NCI-H226 (cell line): ENCODE data around the gene NCCRP1.

Experiments used
- DNase-seq: peaks from one replicate; pipeline ENCODE4 v3.0.0-alpha.2; 2015

NCCRP1 gene

GRCh38 chr19:39165857-39166256 lies 30.9 kb upstream of the NCCRP1 start:
- DNase-seq: no peak

GRCh38 chr19:39166571-39167391 lies 30.0 kb upstream of the NCCRP1 start:
- DNase-seq: no peak

GRCh38 chr19:39167461-39168257 lies 29.1 kb upstream of the NCCRP1 start:
- DNase-seq: no peak

GRCh38 chr19:39168258-39169142 lies 28.3 kb upstream of the NCCRP1 start:
- DNase-seq: no peak

DNA sequence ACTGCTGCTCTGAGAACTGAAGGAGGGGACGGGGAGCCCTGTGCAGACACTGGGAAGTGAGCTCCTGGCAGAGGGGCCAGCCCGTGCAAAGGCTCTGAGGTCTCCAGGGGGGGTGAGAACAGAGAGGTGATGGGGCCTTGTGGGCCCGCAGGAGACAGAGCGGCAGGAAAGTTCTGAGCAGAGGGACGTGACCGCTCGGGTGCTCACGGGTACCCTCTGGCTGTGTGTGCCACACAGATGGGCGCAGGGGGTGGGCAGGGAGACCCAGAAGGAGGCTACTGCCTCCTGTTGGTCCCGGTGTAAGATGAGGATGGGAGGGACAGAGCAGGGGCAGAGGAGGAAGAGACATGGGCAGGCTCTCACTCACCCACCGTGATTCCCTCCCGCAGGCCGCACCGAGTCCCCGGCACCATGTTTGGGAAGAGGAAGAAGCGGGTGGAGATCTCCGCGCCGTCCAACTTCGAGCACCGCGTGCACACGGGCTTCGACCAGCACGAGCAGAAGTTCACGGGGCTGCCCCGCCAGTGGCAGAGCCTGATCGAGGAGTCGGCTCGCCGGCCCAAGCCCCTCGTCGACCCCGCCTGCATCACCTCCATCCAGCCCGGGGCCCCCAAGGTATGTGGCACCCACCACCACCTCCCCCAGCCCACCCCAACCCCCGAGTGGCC lies 27.5 kb upstream of the NCCRP1 start:
- no peak for DNase-seq

DNA sequence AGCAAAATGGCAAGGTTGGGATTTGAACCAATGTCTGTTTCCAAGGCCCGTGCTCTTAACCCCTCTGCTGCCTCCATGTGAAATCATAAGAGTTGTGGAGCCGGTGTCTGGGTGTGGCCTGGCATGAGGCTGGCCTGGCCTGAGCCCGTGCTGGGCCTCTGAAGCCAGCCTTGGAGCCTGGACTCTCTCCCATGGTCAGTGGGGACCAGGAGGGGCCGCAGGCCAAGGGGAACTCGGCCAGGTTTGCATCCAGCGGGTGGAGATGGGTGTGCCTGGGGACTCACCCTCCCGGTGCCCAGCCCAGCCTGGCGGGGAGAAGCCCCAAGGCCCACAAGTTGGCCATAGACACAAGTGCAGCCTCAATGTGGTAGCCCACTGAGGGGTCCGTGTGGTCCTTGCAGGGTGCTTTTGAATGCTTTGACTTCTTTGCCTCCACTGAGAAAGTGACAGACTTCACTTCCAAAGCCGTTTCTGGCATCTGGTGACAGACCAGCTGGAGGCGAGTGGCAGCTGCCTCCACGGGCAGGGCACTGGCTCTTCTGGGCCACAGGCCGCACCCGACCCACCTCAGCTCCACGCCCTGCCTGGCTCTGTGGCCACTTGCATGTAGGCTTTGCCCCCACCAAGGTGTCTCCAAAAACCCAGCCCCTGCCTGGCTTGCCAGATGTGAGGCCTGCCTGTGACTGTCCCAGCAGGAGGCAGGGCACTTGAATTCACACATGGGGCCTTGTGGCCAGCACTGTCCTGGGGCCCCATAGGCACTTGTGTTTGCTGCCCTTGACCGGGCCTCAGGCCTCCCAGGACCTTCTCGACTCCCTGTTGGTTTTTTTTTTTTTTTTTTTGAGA lies 26.2 kb upstream of the NCCRP1 start:
- no peak for DNase-seq

- no peak for DNase-seq
Measured at GRCh38 chr19:39171479-39172465, 25.0 kb upstream of the NCCRP1 start.

DNA sequence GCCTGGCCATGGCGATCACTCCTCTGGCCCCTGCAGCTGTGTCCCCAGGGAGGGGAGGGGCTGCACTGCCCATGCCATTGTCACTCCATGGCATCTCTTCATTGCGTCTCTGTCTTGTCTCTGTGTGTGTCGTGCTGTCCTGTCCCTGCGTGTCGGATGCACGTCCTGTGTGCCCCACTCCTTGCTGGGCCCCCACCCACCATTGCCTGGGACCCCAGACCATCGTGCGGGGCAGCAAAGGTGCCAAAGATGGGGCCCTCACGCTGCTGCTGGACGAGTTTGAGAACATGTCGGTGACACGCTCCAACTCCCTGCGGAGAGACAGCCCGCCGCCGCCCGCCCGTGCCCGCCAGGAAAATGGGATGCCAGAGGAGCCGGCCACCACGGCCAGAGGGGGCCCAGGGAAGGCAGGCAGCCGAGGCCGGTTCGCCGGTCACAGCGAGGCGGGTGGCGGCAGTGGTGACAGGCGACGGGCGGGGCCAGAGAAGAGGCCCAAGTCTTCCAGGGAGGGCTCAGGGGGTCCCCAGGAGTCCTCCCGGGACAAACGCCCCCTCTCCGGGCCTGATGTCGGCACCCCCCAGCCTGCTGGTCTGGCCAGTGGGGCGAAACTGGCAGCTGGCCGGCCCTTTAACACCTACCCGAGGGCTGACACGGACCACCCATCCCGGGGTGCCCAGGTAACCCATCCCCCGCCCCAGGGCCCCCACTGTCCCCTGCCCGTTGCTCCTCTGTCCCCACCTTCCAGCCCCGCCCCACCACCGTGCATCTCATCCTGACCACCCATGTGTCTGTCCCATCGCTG lies 23.9 kb upstream of the NCCRP1 start:
- DNase-seq: no peak

- DNase-seq: no peak
Measured at GRCh38 chr19:39173502-39173991, 23.2 kb upstream of the NCCRP1 start.

DNA sequence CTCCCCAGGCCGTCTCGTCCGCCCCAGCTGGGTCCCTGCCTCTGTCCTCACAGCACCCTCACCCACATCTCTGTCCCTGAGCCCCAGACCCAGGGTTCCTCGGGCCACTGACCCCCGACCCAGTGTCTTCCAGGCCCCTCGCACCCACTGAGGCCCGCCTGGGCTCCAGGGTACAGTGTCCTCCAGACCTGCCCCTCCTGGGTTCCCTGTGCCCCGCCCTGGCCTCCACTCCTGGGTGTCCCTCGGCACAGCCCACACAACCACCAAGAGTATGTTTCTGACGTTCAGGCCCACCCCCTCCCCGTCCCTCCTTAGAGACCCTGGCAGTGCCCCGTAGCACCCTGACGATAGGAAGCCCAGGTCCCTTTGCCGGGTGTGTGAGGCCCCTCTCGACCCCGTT lies 22.6 kb upstream of the NCCRP1 start:
- DNase-seq: no peak

GRCh38 chr19:39174558-39175544 lies 21.9 kb upstream of the NCCRP1 start:
- no peak for DNase-seq

- no peak for DNase-seq
Measured at GRCh38 chr19:39175564-39175963, 21.2 kb upstream of the NCCRP1 start.

DNA sequence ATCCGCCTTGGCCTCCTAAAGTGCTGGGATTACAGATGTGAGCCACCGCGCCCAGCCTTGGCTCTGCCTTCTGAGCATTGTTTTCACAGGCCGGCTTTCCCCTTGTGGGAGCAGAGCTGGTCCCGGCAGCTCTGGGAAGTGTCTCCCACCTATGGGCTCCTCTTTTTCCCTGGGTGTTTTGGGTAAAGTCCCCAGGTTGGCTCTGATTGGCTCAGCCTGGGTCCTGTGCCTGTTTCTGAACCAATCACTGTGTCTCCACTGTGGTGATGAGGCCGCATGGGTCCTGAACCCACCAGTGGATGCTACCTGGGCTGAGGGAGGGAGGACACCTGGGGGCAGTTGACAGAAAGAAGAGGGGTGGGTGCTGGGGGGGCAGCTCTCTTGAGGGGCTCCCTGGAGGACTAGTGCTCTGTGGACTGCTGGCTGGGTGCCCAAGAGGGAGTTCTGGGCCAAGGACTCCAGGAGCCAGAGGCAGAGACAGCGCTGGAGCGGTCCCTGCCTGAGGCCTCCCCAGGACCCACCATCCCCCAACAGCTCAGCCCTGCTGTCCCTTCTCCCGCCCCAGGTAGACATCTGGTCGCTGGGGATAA lies 19.6 kb upstream of the NCCRP1 start:
- no peak for DNase-seq

DNA sequence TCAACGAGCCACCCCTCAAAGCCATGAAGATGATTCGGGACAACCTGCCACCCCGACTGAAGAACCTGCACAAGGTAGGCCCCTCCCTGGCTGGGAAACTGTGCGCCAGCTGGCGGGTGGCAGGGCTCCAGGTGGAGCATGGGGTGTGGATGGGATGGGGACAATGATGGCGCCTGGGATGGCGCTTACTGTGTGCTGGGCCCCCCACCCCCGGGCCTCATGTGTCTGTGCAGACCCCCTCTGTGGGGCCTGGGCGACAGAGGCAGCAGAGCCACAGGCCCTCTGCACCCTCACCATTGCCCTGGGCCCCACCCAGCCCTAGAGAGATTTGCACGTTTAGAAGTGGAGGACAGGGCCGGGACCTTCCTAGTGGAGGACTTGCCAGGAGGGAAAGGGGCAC lies 19.0 kb upstream of the NCCRP1 start:
- no peak for DNase-seq

DNA sequence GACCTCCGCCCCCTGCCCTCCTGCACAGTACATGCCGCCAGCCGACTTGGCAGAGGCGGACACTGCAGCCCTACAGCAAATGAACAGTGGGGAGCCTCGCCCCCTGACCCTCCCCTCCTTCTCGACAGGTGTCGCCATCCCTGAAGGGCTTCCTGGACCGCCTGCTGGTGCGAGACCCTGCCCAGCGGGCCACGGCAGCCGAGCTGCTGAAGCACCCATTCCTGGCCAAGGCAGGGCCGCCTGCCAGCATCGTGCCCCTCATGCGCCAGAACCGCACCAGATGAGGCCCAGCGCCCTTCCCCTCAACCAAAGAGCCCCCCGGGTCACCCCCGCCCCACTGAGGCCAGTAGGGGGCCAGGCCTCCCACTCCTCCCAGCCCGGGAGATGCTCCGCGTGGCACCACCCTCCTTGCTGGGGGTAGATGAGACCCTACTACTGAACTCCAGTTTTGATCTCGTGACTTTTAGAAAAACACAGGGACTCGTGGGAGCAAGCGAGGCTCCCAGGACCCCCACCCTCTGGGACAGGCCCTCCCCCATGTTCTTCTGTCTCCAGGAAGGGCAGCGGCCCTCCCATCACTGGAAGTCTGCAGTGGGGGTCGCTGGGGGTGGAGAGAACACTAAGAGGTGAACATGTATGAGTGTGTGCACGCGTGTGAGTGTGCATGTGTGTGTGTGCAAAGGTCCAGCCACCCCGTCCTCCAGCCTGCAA lies 18.3 kb upstream of the NCCRP1 start:
- no peak for DNase-seq

DNA sequence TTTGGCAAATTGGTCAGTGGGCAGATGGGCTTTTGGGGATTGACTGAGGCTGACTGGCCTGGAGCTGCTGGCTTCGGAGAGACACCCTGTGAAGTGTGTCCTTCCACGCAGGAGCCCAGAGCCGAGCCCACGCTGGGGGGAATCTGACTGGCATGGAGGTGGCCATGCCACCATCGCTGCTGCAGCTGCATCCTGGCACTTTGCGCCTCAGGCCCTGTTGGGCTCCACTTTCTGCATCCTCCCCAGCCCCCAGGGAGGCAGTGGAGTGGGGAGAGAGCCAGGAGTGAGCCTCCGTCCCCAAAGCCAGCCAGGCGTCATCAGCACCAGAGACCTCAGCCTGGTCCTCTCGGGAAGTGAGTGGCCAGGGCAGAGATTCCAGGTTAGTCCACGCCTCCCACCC lies 17.0 kb upstream of the NCCRP1 start:
- no peak for DNase-seq

GRCh38 chr19:39180749-39181148 lies 16.0 kb upstream of the NCCRP1 start:
- no peak for DNase-seq
